GM23338 (cell line): ENCODE results near the gene FNDC1. TPM values are rescaled to one million over a fixed set of nuclear protein-coding genes. Genes with fewer than 3 reads are reported as not detected.

Source experiments
- ATAC-seq: fragments of 200-7000 bp; cut with Tn5 transposase; 3 replicates; pipeline ENCODE4 v1.9.1; 2020
- DNase-seq: peaks from one replicate; pipeline ENCODE4 v3.0.0-alpha.2; 2015; ENCODE audit warnings: low spot score
- H2AFZ ChIP-seq: fragments of 200-600 bp; sonication (generic); 2 replicates; pipeline ENCODE4 v1.8.0; 2016; ENCODE audit warnings: antibody characterized with exemption, mild to moderate bottlenecking, moderate library complexity
- H3F3A ChIP-seq: fragments of 200-600 bp; sonication (generic); replicated peaks from 2 replicates; pipeline ENCODE4 v1.8.0; 2017; ENCODE audit warnings: antibody characterized with exemption, mixed run types, low read depth
- H3K27ac ChIP-seq: fragments of 200-600 bp; sonication (generic); 2 replicates; pipeline ENCODE4 v1.6.1; 2016; ENCODE audit warnings: low read depth
- H3K27me3 ChIP-seq: fragments of 200-600 bp; sonication (generic); 2 replicates; pipeline ENCODE4 v1.8.0; 2016; ENCODE audit warnings: mild to moderate bottlenecking, mixed run types, moderate library complexity; ENCODE audit not compliant: insufficient read depth
- H3K36me3 ChIP-seq: fragments of 200-600 bp; sonication (generic); 2 replicates; pipeline ENCODE4 v1.8.0; 2016; ENCODE audit warnings: mild to moderate bottlenecking; ENCODE audit not compliant: insufficient read depth
- H3K4me1 ChIP-seq: fragments of 200-600 bp; sonication (generic); 2 replicates; pipeline ENCODE4 v1.8.0; 2016; ENCODE audit warnings: mild to moderate bottlenecking, moderate library complexity; ENCODE audit not compliant: insufficient read depth
- H3K4me2 ChIP-seq: fragments of 200-600 bp; sonication (generic); 2 replicates; pipeline ENCODE4 v1.7.1; 2017; ENCODE audit warnings: mixed run types
- H3K4me3 ChIP-seq: fragments of 200-600 bp; sonication (generic); 2 replicates; pipeline ENCODE4 v1.6.1; 2016; ENCODE audit warnings: mixed run types
- H3K79me2 ChIP-seq: fragments of 200-600 bp; sonication (generic); replicated peaks from 2 replicates; pipeline ENCODE4 v1.8.0; 2017; ENCODE audit warnings: mild to moderate bottlenecking; ENCODE audit not compliant: insufficient read depth
- H3K9me2 ChIP-seq: fragments of 200-600 bp; sonication (generic); 2 replicates; pipeline ENCODE4 v1.8.0; 2017; ENCODE audit not compliant: insufficient read depth
- H4K20me1 ChIP-seq: fragments of 200-600 bp; sonication (generic); replicated peaks from 2 replicates; pipeline ENCODE4 v1.8.0; 2017; ENCODE audit warnings: mild to moderate bottlenecking; ENCODE audit not compliant: insufficient read depth
- H3K27ac Mint-ChIP-seq: 2 replicates; pipeline ENCODE4 v1.8.0; 2020; ENCODE audit warnings: inconsistent platforms, mild to moderate bottlenecking, moderate library complexity, mixed read lengths
- H3K27me3 Mint-ChIP-seq: 3 replicates; pipeline ENCODE4 v1.8.0; 2022; ENCODE audit warnings: low read depth, mild to moderate bottlenecking, moderate library complexity, mixed read lengths, inconsistent platforms; ENCODE audit not compliant: insufficient read depth, poor library complexity
- H3K36me3 Mint-ChIP-seq: 3 replicates; pipeline ENCODE4 v1.8.0; 2021; ENCODE audit warnings: low read depth, mild to moderate bottlenecking, inconsistent platforms, moderate library complexity, mixed read lengths
- H3K4me1 Mint-ChIP-seq: 3 replicates; pipeline ENCODE4 v1.8.0; 2020; ENCODE audit warnings: mild to moderate bottlenecking, inconsistent platforms, mixed read lengths
- H3K4me3 Mint-ChIP-seq: 3 replicates; pipeline ENCODE4 v1.8.0; 2021; ENCODE audit warnings: moderate library complexity, mild to moderate bottlenecking, inconsistent platforms, mixed read lengths
- H3K9me3 Mint-ChIP-seq: 3 replicates; pipeline ENCODE4 v1.8.0; 2020; ENCODE audit warnings: moderate library complexity, mild to moderate bottlenecking, inconsistent platforms, mixed read lengths
- CREB1 ChIP-seq: fragments of 250-450 bp; sonication (Bioruptor Pico); IDR thresholded peaks from 2 replicates; pipeline ENCODE4 v1.5.0; 2020; ENCODE audit warnings: low read depth, mild to moderate bottlenecking, moderate library complexity
- CTCF ChIP-seq, 2 experiments: fragments of 200-600 bp in 1 of 2; sonication (generic) in 1 of 2; conservative IDR thresholded peaks; 2 replicates each; pipeline versions ENCODE4 v1.5.1 to v1.6.1; 2016 to 2017; ENCODE audit warnings: antibody characterized with exemption in 2 of 2, low read depth in 2 of 2, mild to moderate bottlenecking in 2 of 2, moderate library complexity in 1 of 2
- EZH2 ChIP-seq: fragments of 200-600 bp; sonication (generic); IDR thresholded peaks from one replicate; pipeline ENCODE4 v1.8.0; 2017; ENCODE audit warnings: antibody characterized with exemption, mild to moderate bottlenecking, low read depth; ENCODE audit not compliant: unreplicated experiment
- EZH2phosphoT487 ChIP-seq: fragments of 200-600 bp; sonication (generic); IDR thresholded peaks from one replicate; pipeline ENCODE4 v1.8.1; 2018; ENCODE audit warnings: antibody characterized with exemption; ENCODE audit not compliant: unreplicated experiment
- JUNB ChIP-seq: IDR thresholded peaks from one replicate; pipeline ENCODE4 v1.6.1; 2016; ENCODE audit warnings: antibody characterized with exemption; ENCODE audit not compliant: unreplicated experiment
- NANOG ChIP-seq: IDR thresholded peaks from 2 replicates; pipeline ENCODE4 v1.6.1; 2016; ENCODE audit warnings: antibody characterized with exemption, borderline replicate concordance
- POLR2AphosphoS5 ChIP-seq: IDR thresholded peaks from 2 replicates; pipeline ENCODE4 v1.6.1; 2016; ENCODE audit warnings: antibody characterized with exemption, low read depth
- STAT1 ChIP-seq: IDR thresholded peaks from one replicate; pipeline ENCODE4 v1.6.1; 2016; ENCODE audit warnings: antibody characterized with exemption; ENCODE audit not compliant: unreplicated experiment
- ZNF114 ChIP-seq: fragments of 250-450 bp; sonication (Bioruptor Pico); IDR thresholded peaks from 2 replicates; pipeline ENCODE4 v1.5.0; 2020; ENCODE audit warnings: mild to moderate bottlenecking, moderate library complexity
- ZNF331 ChIP-seq: fragments of 250-450 bp; sonication (Bioruptor Pico); IDR thresholded peaks from 2 replicates; pipeline ENCODE4 v1.5.0; 2020; ENCODE audit warnings: low read depth, mild to moderate bottlenecking, moderate library complexity
- polyA plus RNA-seq: library from polyadenylated mRNA; unstranded; fragments of >200 nt; fragmentation: Nextera tagmentation; extraction: Ambion mirVana; gene quantifications from 2 replicates; pipeline ENCODE4 v1.2.1, GENCODE V29; 2016
- total RNA-seq: library from RNA; depleted of rRNA; stranded (reverse); fragments of >200 nt; shearing (Covaris generic); gene quantifications from 2 replicates; pipeline ENCODE4 v1.2.3, GENCODE V29; 2014
- TF ChIP-seq, protein P1 (sequence below): IDR thresholded peaks from 2 replicates; pipeline ENCODE4 v1.6.1; 2016; ENCODE audit warnings: antibody characterized with exemption
- TF ChIP-seq, protein P2 (sequence below): IDR thresholded peaks from one replicate; pipeline ENCODE4 v1.6.1; 2018; ENCODE audit warnings: antibody characterized with exemption; ENCODE audit not compliant: unreplicated experiment
- TF ChIP-seq, protein P3 (sequence below): fragments of 250-450 bp; sonication (Bioruptor Pico); IDR thresholded peaks from 2 replicates; pipeline ENCODE4 v1.5.0; 2020; ENCODE audit warnings: mild to moderate bottlenecking, moderate library complexity

The FNDC1 gene
- total and polyA plus RNA-seq, 2 experiments from 2014 or later: 0.38 to 0.57 TPM

GRCh38 chr6:159254186-159254585, 85.0 kb downstream of the FNDC1 start:
- no peaks in the 10 kb centered on the region for H3K36me3 Mint-ChIP-seq
- H3K4me3 Mint-ChIP-seq: no peak overlapping the region
- H3K27ac Mint-ChIP-seq: no peak overlapping the region

More at GRCh38 chr6:159254186-159254585, 85.0 kb downstream of the FNDC1 start:
- Histone ChIP-seq H3K36me3 (no peaks in the 10 kb centered on the region), H3K4me3 (no peak overlapping the region), H4K20me1 (no peaks in the 10 kb centered on the region), H3K27me3 (no peaks in the 10 kb centered on the region), H3K9me2 (peaks cover 19% of the 10 kb centered on the region; the same call in 1 of the 2 replicates), H3K79me2 (no peaks in the 10 kb centered on the region), H3K4me2 (no peak overlapping the region), H3F3A (no peaks in the 10 kb centered on the region), H2AFZ (no peak overlapping the region), H3K4me1 (no peaks in the 10 kb centered on the region), H3K27ac (no peak overlapping the region)
- H3K27me3 Mint-ChIP-seq: peaks cover 3% of the 10 kb centered on the region
- no peak for ATAC-seq
- DNase-seq: no peak
- H3K9me3 Mint-ChIP-seq: no peaks in the 10 kb centered on the region
- H3K4me1 Mint-ChIP-seq: peaks cover 3% of the 10 kb centered on the region; the same call in 2 of the 3 replicates
- TF ChIP-seq ZNF114 (CRISPR knock-in tag) (no peak), ZNF331 (CRISPR knock-in tag) (no peak), STAT1 (no peak), NANOG (no peak), JUNB (no peak), EZH2 (no peak), POLR2AphosphoS5 (no peak), EZH2phosphoT487 (no peak), CREB1 (CRISPR knock-in tag) (no peak), CTCF (conservative IDR thresholded peaks at IDR 0.05; ENCODE audit: low read depth in 2 of 2) (no peak)
- TF ChIP-seq, protein P1, sequence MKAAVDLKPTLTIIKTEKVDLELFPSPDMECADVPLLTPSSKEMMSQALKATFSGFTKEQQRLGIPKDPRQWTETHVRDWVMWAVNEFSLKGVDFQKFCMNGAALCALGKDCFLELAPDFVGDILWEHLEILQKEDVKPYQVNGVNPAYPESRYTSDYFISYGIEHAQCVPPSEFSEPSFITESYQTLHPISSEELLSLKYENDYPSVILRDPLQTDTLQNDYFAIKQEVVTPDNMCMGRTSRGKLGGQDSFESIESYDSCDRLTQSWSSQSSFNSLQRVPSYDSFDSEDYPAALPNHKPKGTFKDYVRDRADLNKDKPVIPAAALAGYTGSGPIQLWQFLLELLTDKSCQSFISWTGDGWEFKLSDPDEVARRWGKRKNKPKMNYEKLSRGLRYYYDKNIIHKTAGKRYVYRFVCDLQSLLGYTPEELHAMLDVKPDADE: no peak
- TF ChIP-seq, protein P2, sequence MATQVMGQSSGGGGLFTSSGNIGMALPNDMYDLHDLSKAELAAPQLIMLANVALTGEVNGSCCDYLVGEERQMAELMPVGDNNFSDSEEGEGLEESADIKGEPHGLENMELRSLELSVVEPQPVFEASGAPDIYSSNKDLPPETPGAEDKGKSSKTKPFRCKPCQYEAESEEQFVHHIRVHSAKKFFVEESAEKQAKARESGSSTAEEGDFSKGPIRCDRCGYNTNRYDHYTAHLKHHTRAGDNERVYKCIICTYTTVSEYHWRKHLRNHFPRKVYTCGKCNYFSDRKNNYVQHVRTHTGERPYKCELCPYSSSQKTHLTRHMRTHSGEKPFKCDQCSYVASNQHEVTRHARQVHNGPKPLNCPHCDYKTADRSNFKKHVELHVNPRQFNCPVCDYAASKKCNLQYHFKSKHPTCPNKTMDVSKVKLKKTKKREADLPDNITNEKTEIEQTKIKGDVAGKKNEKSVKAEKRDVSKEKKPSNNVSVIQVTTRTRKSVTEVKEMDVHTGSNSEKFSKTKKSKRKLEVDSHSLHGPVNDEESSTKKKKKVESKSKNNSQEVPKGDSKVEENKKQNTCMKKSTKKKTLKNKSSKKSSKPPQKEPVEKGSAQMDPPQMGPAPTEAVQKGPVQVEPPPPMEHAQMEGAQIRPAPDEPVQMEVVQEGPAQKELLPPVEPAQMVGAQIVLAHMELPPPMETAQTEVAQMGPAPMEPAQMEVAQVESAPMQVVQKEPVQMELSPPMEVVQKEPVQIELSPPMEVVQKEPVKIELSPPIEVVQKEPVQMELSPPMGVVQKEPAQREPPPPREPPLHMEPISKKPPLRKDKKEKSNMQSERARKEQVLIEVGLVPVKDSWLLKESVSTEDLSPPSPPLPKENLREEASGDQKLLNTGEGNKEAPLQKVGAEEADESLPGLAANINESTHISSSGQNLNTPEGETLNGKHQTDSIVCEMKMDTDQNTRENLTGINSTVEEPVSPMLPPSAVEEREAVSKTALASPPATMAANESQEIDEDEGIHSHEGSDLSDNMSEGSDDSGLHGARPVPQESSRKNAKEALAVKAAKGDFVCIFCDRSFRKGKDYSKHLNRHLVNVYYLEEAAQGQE: no peak
- TF ChIP-seq, protein P3, sequence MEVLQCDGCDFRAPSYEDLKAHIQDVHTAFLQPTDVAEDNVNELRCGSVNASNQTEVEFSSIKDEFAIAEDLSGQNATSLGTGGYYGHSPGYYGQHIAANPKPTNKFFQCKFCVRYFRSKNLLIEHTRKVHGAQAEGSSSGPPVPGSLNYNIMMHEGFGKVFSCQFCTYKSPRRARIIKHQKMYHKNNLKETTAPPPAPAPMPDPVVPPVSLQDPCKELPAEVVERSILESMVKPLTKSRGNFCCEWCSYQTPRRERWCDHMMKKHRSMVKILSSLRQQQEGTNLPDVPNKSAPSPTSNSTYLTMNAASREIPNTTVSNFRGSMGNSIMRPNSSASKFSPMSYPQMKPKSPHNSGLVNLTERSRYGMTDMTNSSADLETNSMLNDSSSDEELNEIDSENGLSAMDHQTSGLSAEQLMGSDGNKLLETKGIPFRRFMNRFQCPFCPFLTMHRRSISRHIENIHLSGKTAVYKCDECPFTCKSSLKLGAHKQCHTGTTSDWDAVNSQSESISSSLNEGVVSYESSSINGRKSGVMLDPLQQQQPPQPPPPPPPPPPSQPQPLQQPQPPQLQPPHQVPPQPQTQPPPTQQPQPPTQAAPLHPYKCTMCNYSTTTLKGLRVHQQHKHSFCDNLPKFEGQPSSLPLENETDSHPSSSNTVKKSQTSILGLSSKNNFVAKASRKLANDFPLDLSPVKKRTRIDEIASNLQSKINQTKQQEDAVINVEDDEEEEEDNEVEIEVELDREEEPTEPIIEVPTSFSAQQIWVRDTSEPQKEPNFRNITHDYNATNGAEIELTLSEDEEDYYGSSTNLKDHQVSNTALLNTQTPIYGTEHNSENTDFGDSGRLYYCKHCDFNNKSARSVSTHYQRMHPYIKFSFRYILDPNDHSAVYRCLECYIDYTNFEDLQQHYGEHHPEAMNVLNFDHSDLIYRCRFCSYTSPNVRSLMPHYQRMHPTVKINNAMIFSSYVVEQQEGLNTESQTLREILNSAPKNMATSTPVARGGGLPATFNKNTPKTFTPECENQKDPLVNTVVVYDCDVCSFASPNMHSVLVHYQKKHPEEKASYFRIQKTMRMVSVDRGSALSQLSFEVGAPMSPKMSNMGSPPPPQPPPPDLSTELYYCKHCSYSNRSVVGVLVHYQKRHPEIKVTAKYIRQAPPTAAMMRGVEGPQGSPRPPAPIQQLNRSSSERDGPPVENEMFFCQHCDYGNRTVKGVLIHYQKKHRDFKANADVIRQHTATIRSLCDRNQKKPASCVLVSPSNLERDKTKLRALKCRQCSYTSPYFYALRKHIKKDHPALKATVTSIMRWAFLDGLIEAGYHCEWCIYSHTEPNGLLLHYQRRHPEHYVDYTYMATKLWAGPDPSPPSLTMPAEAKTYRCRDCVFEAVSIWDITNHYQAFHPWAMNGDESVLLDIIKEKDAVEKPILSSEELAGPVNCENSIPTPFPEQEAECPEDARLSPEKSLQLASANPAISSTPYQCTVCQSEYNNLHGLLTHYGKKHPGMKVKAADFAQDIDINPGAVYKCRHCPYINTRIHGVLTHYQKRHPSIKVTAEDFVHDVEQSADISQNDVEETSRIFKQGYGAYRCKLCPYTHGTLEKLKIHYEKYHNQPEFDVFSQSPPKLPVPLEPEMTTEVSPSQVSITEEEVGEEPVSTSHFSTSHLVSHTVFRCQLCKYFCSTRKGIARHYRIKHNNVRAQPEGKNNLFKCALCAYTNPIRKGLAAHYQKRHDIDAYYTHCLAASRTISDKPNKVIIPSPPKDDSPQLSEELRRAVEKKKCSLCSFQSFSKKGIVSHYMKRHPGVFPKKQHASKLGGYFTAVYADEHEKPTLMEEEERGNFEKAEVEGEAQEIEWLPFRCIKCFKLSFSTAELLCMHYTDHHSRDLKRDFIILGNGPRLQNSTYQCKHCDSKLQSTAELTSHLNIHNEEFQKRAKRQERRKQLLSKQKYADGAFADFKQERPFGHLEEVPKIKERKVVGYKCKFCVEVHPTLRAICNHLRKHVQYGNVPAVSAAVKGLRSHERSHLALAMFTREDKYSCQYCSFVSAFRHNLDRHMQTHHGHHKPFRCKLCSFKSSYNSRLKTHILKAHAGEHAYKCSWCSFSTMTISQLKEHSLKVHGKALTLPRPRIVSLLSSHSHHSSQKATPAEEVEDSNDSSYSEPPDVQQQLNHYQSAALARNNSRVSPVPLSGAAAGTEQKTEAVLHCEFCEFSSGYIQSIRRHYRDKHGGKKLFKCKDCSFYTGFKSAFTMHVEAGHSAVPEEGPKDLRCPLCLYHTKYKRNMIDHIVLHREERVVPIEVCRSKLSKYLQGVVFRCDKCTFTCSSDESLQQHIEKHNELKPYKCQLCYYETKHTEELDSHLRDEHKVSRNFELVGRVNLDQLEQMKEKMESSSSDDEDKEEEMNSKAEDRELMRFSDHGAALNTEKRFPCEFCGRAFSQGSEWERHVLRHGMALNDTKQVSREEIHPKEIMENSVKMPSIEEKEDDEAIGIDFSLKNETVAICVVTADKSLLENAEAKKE (CRISPR knock-in tag): no peak
